AG10803 (cell line): ENCODE data around the gene REPS1.

Experiments used
- DNase-seq: peaks from one replicate; pipeline ENCODE4 v3.0.0; 2010; ENCODE audit warnings: low read depth
- H3K4me3 ChIP-seq: 2 replicates; pipeline ENCODE4 v1.5.1; 2011; ENCODE audit warnings: mild to moderate bottlenecking, low read length, control low read depth
- CTCF ChIP-seq: conservative IDR thresholded peaks from 2 replicates; pipeline ENCODE4 v1.5.1; 2011; ENCODE audit warnings: mild to moderate bottlenecking, low read length, control low read depth, inconsistent platforms

REPS1 gene

DNA sequence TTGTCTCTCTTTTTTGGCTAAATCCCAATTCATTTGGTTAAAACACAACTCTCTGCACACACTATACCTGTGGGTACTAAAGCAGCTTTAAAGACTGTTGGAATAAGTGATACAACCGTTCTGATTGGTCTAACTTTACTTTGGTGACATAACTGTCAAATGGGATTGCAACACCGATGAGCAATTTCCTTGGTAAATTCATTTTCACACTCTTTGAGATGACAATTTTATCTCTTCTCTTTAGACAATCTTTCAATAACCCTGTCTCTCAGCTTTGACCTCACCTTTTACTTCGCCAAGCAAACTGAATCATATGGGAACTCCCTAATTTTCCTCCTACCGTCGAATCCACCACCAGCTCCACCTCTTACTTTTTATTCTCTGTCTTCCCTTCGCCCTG, 131.4 kb downstream of the REPS1 start:
- no peak for TF ChIP-seq CTCF
- DNase-seq: no peak
- H3K4me3 ChIP-seq: no peak overlapping the region
